ENCODE data around the gene NDST1. TPM values are rescaled to one million over a fixed set of nuclear protein-coding genes. Genes with fewer than 3 reads are reported as not detected.
"Not testable (repeated sequence)": the region's sequence is repeated elsewhere in the genome, so short reads cannot be mapped to it uniquely, and the experiment has no call there.

NDST1 gene
- total and polyA plus RNA-seq, 3 experiments from 2014 or later, result 0.13 to 2.8 (median 1.9) TPM

DNA sequence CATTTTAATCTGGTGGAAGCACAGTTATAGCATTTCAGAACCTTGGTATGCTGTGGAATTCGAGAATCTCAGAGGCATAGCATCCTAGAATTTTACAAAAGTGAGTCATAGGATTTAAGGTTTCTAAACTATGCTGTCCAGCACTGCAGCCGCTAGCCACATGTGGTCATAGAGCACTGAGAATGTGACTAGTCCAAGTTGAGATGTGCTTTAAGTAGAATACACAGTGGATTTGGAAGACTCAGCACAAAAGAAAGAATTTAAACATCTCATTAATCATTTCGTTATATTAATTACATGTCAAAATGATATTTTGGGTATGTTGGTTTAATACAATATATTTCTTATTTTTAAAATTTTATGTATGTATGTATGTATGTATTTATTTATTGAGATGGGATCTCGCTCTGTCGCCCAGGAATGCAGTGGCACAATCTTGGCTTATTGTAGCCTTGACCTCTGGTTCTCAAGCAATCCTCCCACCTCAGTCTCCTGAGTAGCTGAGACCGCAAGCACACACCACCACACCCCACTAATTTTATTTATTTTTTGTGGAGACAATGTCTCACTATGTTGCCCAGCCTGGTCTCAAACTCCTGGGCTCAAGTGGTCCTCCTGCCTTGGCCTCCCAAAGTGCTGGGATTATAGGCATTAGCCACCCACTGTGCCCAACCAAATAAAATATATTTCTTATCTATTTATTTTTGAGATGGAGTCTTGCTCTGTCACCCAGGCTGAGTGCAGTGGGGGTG lies 38.0 kb upstream of the NDST1 start:
- H3K27me3 ChIP-seq (ENCODE audit: insufficient read depth, low read length, poor library complexity, severe bottlenecking), result no peaks in the 10 kb centered on the region
- ChIA-PET CTCF (interaction anchor here (1.2 kb wide), 1 partner anchor 11 kb away, joined by 3 read pairs; no protein-coding TSS in a partner anchor), POLR2A (no interaction called here)
- H3K36me3 Mint-ChIP-seq, result no peaks in the 10 kb centered on the region
- no peak overlapping the region for H3K4me3 ChIP-seq (ENCODE audit: low read length)
- peaks cover 0 to 2% of the 10 kb centered on the region in 2 donors for H3K27me3 Mint-ChIP-seq
- no peaks in the 10 kb centered on the region for H3K9me3 ChIP-seq (ENCODE audit: low read length)
- no peak overlapping the region for H3K4me3 Mint-ChIP-seq
- H3K36me3 ChIP-seq (ENCODE audit: insufficient read depth, low read length), result no peaks in the 10 kb centered on the region
- no peak overlapping the region for H3K27ac ChIP-seq (ENCODE audit: low read depth, low read length)
- H3K27ac Mint-ChIP-seq, result no peak overlapping the region
- no peaks in the 10 kb centered on the region for H3K9me3 Mint-ChIP-seq
- DNase-seq, result no peak
- no peaks in the 10 kb centered on the region for H3K4me1 Mint-ChIP-seq
- H3K4me1 ChIP-seq (ENCODE audit: insufficient read depth, low read length), result no peaks in the 10 kb centered on the region

DNA sequence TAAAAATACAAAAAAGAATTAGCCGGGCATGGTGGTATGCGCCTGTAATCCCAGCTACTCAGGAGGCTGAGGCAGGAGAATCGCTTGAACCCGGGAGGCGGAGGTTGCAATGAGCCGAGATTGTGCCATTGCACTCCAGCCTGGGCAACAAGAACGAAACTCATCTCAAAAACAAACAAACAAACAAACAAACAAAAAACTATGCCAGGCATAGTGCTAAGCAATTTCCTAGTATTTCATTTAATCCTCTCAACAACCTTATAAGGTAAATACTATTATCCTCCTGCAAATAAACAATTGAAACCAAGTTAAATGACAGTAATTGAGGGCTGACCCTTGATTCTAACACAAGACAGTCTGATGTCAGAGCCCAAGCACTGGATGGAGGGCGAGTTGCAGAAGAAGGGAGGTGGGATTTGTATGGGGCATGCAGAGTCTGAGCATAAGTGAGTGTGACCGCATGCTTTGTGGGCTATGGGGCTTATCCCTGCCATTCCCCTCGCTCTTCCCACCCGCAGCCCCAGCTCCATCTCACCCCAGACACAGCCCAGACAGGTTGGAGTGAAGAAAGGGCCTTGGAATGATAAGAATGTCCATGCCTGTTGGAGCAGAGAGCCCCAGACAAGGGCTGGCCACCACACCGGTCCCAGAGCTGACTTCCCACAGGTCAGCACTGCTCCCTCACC lies 34.1 kb upstream of the NDST1 start:
- Histone ChIP-seq H3K27ac (ENCODE audit: low read depth, low read length) (no peak overlapping the region), H3K27me3 (ENCODE audit: insufficient read depth, low read length, poor library complexity, severe bottlenecking) (no peaks in the 10 kb centered on the region), H3K4me1 (ENCODE audit: insufficient read depth, low read length) (no peaks in the 10 kb centered on the region), H3K4me3 (ENCODE audit: low read length) (no peak overlapping the region), H3K36me3 (ENCODE audit: insufficient read depth, low read length) (no peaks in the 10 kb centered on the region), H3K9me3 (ENCODE audit: low read length) (no peaks in the 10 kb centered on the region)
- H3K4me1 Mint-ChIP-seq, result no peaks in the 10 kb centered on the region
- H3K4me3 Mint-ChIP-seq, result no peak overlapping the region
- DNase-seq, result no peak
- peaks cover 4 to 10% of the 10 kb centered on the region in 2 donors for H3K27me3 Mint-ChIP-seq
- no peaks in the 10 kb centered on the region for H3K9me3 Mint-ChIP-seq
- no peaks in the 10 kb centered on the region for H3K36me3 Mint-ChIP-seq
- POLR2A ChIA-PET, result no interaction called here
- CTCF ChIA-PET, result no interaction called here
- H3K27ac Mint-ChIP-seq, result no peak overlapping the region

DNA sequence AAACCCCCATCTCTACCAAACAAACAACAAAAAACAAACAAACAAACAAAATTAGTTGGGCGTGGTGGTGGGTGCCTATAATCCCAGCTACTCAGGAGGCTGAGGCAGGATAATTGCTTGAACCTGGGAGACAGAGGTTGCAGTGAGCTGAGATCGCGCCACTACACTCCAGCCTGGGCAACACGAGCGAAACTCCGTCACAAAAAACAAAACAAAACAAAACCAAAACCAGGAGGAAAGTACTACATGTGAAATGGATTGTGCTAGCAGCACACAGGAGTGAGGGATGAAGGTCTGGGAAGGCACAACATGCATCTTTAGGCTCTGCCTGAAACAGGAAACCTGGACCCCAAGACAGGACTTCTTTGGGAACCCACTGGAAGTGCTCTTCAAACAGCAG lies 31.4 kb upstream of the NDST1 start:
- DNase-seq; H3K9me3 Mint-ChIP-seq; H3K36me3 ChIP-seq (ENCODE audit: insufficient read depth, low read length); POLR2A ChIA-PET; CTCF ChIA-PET; H3K27ac ChIP-seq (ENCODE audit: low read depth, low read length); H3K36me3 Mint-ChIP-seq; H3K4me1 ChIP-seq (ENCODE audit: insufficient read depth, low read length); H3K27me3 ChIP-seq (ENCODE audit: insufficient read depth, low read length, poor library complexity, severe bottlenecking); H3K4me1 Mint-ChIP-seq; H3K9me3 ChIP-seq (ENCODE audit: low read length); H3K4me3 ChIP-seq (ENCODE audit: low read length); H3K4me3 Mint-ChIP-seq: not testable (repeated sequence)
- peak overlapping the region in 1 of 8 donors; percentile 33 for H3K27ac Mint-ChIP-seq
- peaks cover 5 to 10% of the 10 kb centered on the region in 2 donors for H3K27me3 Mint-ChIP-seq

DNA sequence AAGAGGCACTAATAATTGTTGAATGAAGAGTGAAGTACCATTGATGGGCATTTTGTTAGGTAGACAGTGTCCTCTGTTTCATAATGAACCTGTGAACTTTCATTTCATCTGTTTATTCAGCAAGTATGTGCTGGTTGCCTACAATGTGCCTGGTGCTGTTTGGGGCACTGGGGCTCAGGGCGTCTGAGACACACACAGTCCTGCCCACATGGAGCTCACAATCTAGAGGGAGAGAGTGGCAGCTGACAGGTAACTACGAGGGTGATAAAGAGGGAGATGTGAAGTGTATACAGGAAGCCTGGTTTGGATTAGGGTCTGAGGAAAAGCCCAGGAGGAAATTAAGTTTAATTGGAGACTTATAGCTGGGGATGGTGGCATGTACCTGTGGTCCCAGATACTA lies 28.5 kb upstream of the NDST1 start:
- POLR2A ChIA-PET, result no interaction called here
- no peak overlapping the region for H3K27ac ChIP-seq (ENCODE audit: low read depth, low read length)
- no peaks in the 10 kb centered on the region for H3K9me3 ChIP-seq (ENCODE audit: low read length)
- no peak for DNase-seq
- no peak overlapping the region for H3K4me3 Mint-ChIP-seq
- no peaks in the 10 kb centered on the region for H3K36me3 Mint-ChIP-seq
- H3K27ac Mint-ChIP-seq, result no peak overlapping the region
- H3K27me3 ChIP-seq (ENCODE audit: insufficient read depth, low read length, poor library complexity, severe bottlenecking), result no peaks in the 10 kb centered on the region
- H3K4me3 ChIP-seq (ENCODE audit: low read length), result no peak overlapping the region
- no peaks in the 10 kb centered on the region for H3K9me3 Mint-ChIP-seq
- CTCF ChIA-PET, result no interaction called here
- H3K4me1 Mint-ChIP-seq, result no peaks in the 10 kb centered on the region
- H3K27me3 Mint-ChIP-seq, result peaks cover 5 to 14% of the 10 kb centered on the region in 2 donors
- H3K4me1 ChIP-seq (ENCODE audit: insufficient read depth, low read length), result no peaks in the 10 kb centered on the region
- no peaks in the 10 kb centered on the region for H3K36me3 ChIP-seq (ENCODE audit: insufficient read depth, low read length)

DNA sequence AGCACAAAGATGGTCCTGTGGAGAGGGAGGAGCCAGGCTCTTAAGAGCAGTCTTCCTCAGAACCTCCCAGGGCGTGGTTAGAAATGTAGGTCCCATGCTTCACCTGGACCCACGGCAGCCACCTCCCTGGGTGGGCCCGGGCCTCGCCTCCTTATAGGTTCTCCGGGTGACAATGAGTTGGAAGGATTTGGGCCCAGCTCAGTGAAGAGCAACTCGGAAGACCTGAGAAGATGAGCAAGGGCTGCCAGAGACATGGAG lies 26.3 kb upstream of the NDST1 start:
- Mint-ChIP-seq H3K27me3 (peaks cover 6 to 14% of the 10 kb centered on the region in 2 donors), H3K9me3 (no peaks in the 10 kb centered on the region), H3K4me1 (peaks cover 3 to 5% (median 5%) of the 10 kb centered on the region in 3 donors), H3K4me3 (no peak overlapping the region), H3K36me3 (peaks cover 0 to 3% (median 0%) of the 10 kb centered on the region in 3 donors), H3K27ac (no peak overlapping the region)
- ChIA-PET CTCF (no interaction called here), POLR2A (no interaction called here)
- no peak for DNase-seq
- Histone ChIP-seq H3K36me3 (ENCODE audit: insufficient read depth, low read length) (no peaks in the 10 kb centered on the region), H3K4me1 (ENCODE audit: insufficient read depth, low read length) (peaks cover under 1% of the 10 kb centered on the region), H3K9me3 (ENCODE audit: low read length) (no peaks in the 10 kb centered on the region), H3K4me3 (ENCODE audit: low read length) (no peak overlapping the region), H3K27ac (ENCODE audit: low read depth, low read length) (no peak overlapping the region), H3K27me3 (ENCODE audit: insufficient read depth, low read length, poor library complexity, severe bottlenecking) (no peaks in the 10 kb centered on the region)

DNA sequence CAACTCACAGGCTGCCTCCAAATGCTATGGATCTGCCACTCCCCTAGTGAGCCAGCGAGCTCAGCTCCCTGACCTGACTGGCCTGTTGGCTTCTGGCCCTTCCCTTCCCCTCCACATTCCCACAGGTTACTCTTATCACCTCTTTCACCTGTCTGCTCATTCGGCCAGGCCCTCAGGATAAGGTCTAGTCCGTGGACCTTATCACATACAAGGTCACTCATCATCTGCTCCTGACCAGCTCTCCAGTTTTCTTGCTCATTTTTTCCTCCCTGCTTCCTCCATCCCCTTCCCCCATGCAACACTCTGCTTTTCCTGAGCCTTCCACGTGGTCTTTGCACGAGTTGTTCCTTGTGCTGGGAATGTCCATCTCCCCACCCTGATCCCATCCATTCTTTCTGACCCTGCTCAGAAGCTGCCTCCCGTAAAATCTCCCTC lies 25.9 kb upstream of the NDST1 start:
- Histone ChIP-seq H3K27me3 (ENCODE audit: insufficient read depth, low read length, poor library complexity, severe bottlenecking) (peaks cover 1% of the 10 kb centered on the region), H3K27ac (ENCODE audit: low read depth, low read length) (no peak overlapping the region), H3K36me3 (ENCODE audit: insufficient read depth, low read length) (no peaks in the 10 kb centered on the region), H3K4me1 (ENCODE audit: insufficient read depth, low read length) (peaks cover 4% of the 10 kb centered on the region), H3K4me3 (ENCODE audit: low read length) (no peak overlapping the region), H3K9me3 (ENCODE audit: low read length) (no peaks in the 10 kb centered on the region)
- no peak for DNase-seq
- H3K27me3 Mint-ChIP-seq, result peaks cover 5 to 12% of the 10 kb centered on the region in 2 donors
- no peaks in the 10 kb centered on the region for H3K9me3 Mint-ChIP-seq
- H3K27ac Mint-ChIP-seq, result peak overlapping the region in 1 of 8 donors; percentile 82
- H3K36me3 Mint-ChIP-seq, result peaks cover 0 to 3% (median 0%) of the 10 kb centered on the region in 3 donors
- H3K4me1 Mint-ChIP-seq, result peaks cover 4 to 7% (median 7%) of the 10 kb centered on the region in 3 donors
- CTCF ChIA-PET, result no interaction called here
- POLR2A ChIA-PET, result interaction anchor here (0.7 kb wide), 1 partner anchor 750 kb away, joined by 3 read pairs; no protein-coding TSS in a partner anchor
- H3K4me3 Mint-ChIP-seq, result no peak overlapping the region

DNA sequence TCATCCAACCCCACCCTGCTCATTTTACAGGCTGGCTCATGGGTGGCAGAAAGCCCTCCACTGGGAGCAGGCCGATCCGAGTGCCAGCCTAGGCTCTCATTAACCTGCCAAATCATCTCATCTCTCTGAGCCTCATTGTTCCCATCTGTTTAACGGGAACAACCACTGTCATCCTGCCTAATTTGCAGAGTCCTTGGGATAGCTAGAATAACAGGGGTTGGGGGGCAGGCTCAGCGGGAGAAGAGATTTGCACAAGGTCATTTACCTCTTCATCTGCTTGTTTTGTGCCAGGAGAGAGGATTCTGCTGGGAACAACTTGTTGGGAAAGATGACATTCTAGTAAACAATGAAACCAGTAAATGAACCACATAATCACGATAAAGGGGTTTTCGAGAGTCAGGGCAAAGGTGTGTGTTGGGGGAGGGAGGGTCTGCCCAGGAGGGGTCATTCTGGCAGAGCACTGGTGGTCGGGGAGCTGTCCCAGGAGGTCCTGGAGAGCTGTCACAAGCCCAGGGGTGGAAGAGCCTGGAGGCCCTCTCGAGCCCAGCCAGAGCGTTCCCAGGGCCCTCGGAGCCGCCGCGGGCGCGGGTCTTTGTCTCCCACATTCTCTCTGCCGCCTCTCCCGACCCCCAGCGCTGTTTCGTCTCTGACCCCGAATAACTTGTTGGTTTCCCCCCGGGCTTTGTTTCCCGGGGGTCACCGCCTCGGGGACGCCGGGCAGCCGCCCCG lies 22.8 kb upstream of the NDST1 start:
- no peaks in the 10 kb centered on the region for H3K36me3 ChIP-seq (ENCODE audit: insufficient read depth, low read length)
- no peaks in the 10 kb centered on the region for H3K9me3 ChIP-seq (ENCODE audit: low read length)
- peaks cover 0 to 3% (median 0%) of the 10 kb centered on the region in 3 donors for H3K36me3 Mint-ChIP-seq
- peaks cover 12 to 32% of the 10 kb centered on the region in 2 donors for H3K27me3 Mint-ChIP-seq
- H3K9me3 Mint-ChIP-seq, result no peaks in the 10 kb centered on the region
- peaks cover 7 to 13% (median 13%) of the 10 kb centered on the region in 3 donors for H3K4me1 Mint-ChIP-seq
- peak overlapping the region; percentile 65 to 86 (median 82) for H3K4me3 Mint-ChIP-seq
- POLR2A ChIA-PET, result interaction anchor here (0.6 kb wide), 1 partner anchor 35 kb away, joined by 3 read pairs; no protein-coding TSS in a partner anchor
- H3K4me1 ChIP-seq (ENCODE audit: insufficient read depth, low read length), result peaks cover 5% of the 10 kb centered on the region
- no peak overlapping the region for H3K27ac ChIP-seq (ENCODE audit: low read depth, low read length)
- peak overlapping the region in 5 of 8 donors; percentile 25 to 63 (median 52) for H3K27ac Mint-ChIP-seq
- no peak overlapping the region for H3K4me3 ChIP-seq (ENCODE audit: low read length)
- CTCF ChIA-PET, result interaction anchor here (0.9 kb wide), 1 partner anchor 16 kb away, joined by 4 read pairs; no protein-coding TSS in a partner anchor
- H3K27me3 ChIP-seq (ENCODE audit: insufficient read depth, low read length, poor library complexity, severe bottlenecking), result peaks cover 4% of the 10 kb centered on the region
- DNase-seq, result no peak

All from CD8-positive, alpha-beta memory T cell (primary cell).